Testis (tissue), 3 donors: ENCODE data around the gene NRXN3. TPM values are rescaled to one million over a fixed set of nuclear protein-coding genes. Genes with fewer than 3 reads are reported as not detected.

ENCODE experiments used
- DNase-seq: peaks from one replicate; pipeline ENCODE4 v3.0.0-alpha.2; 2019
- H3K27ac ChIP-seq, 2 donors: fragments of 200-600 bp; sonication (generic); one replicate each; pipeline ENCODE4 v1.5.1; 2019
- H3K27me3 ChIP-seq: fragments of 200-600 bp; sonication (generic); one replicate; pipeline ENCODE4 v1.5.1; 2019
- H3K36me3 ChIP-seq: fragments of 200-600 bp; sonication (generic); one replicate; pipeline ENCODE4 v1.5.1; 2017; ENCODE audit warnings: low read depth; ENCODE audit errors: missing control alignments
- H3K4me1 ChIP-seq: fragments of 200-600 bp; sonication (generic); one replicate; pipeline ENCODE4 v1.5.1; 2019
- H3K4me3 ChIP-seq, 2 donors: fragments of 200-600 bp; sonication (generic); one replicate each; pipeline ENCODE4 v1.5.1; 2017 to 2019
- H3K9me3 ChIP-seq: fragments of 200-600 bp; sonication (generic); one replicate; pipeline ENCODE4 v1.5.1; 2017
- CTCF ChIP-seq, 3 experiments: fragments of 450-650 bp in 2 of 3; fragments of 200-600 bp in 1 of 3; sonication (generic) in 1 of 3; IDR thresholded peaks; one replicate each; pipeline ENCODE4 v1.5.1; 2016 to 2019; ENCODE audit warnings: antibody characterized with exemption in 3 of 3, mild to moderate bottlenecking in 2 of 3, moderate library complexity in 1 of 3
- POLR2A ChIP-seq: fragments of 450-650 bp; IDR thresholded peaks from one replicate; pipeline ENCODE4 v1.6.1; 2017; ENCODE audit warnings: antibody characterized with exemption, mild to moderate bottlenecking, moderate library complexity
- whole genome bisulfite sequencing, 2 donors: methylation state at CpG; one replicate each; pipeline ENCODE4 v1.1.5; 2018; 5-methylcytosine and 5-hydroxymethylcytosine counted together
- intact Hi-C: fragments of 100-400 bp; cut with DNase I; formaldehyde crosslinking; loops from one replicate; pipeline ENCODE4 v1.15.1; 2023; ENCODE audit warnings: low total_unique reads
- polyA plus RNA-seq: library from polyadenylated mRNA; stranded (reverse); fragments of 350-450 nt; fragmentation: Illumina TruSeq; extraction: RNeasy Lipid Tissue Mini Kit (QIAGEN cat#74804); gene quantifications from one replicate; pipeline ENCODE4 v1.2.3, GENCODE V29; 2014; ENCODE audit warnings: low read depth, low replicate concordance; ENCODE audit not compliant: insufficient read depth
- total RNA-seq, 2 donors: library from RNA; depleted of rRNA; stranded (reverse); fragments of >200 nt; gene quantifications; one replicate each; pipeline ENCODE4 v1.2.3, GENCODE V29; 2016

Gene NRXN3
- total and polyA plus RNA-seq, 3 donors from 2014 or later: 3.5 to 8.0 (median 3.9) TPM

- Histone ChIP-seq H3K27me3 (no peaks in the 10 kb centered on the region), H3K4me1 (no peaks in the 10 kb centered on the region), H3K27ac (no peak overlapping the region), H3K9me3 (no peaks in the 10 kb centered on the region), H3K36me3 (no peaks in the 10 kb centered on the region), H3K4me3 (no peak overlapping the region)
- intact Hi-C loops: no loop called here
- no peak for DNase-seq
- TF ChIP-seq POLR2A: no peak
- TF ChIP-seq CTCF (IDR thresholded peaks at IDR 0.05): no peak
- WGBS, 2 donors: 58 to 60% methylated on average over 2 of the region's 2 CpGs
Observed at GRCh38 chr14:78697341-78697740, 527.2 kb downstream of the NRXN3 start.

GRCh38 chr14:78698991-78699390 is 528.8 kb downstream of the NRXN3 start:
- Histone ChIP-seq H3K4me3 (no peak overlapping the region), H3K27ac (no peak overlapping the region), H3K4me1 (no peaks in the 10 kb centered on the region), H3K9me3 (no peaks in the 10 kb centered on the region), H3K27me3 (no peaks in the 10 kb centered on the region), H3K36me3 (no peaks in the 10 kb centered on the region)
- 77 to 79% methylated on average over 3 of the region's 3 CpGs for WGBS, 2 donors
- intact Hi-C loops: no loop called here
- no peak for DNase-seq
- no peak for TF ChIP-seq CTCF (IDR thresholded peaks at IDR 0.05)
- no peak for TF ChIP-seq POLR2A

- no peak for DNase-seq
- Histone ChIP-seq H3K4me3 (no peak overlapping the region), H3K9me3 (no peaks in the 10 kb centered on the region), H3K4me1 (no peaks in the 10 kb centered on the region), H3K27me3 (no peaks in the 10 kb centered on the region), H3K27ac (no peak overlapping the region), H3K36me3 (no peaks in the 10 kb centered on the region)
- intact Hi-C loops: no loop called here
- 85 to 89% methylated on average over 2 of the region's 2 CpGs for WGBS, 2 donors
- TF ChIP-seq POLR2A (no peak), CTCF (IDR thresholded peaks at IDR 0.05) (no peak)
Observed at GRCh38 chr14:78700236-78700635, 530.1 kb downstream of the NRXN3 start.

GRCh38 chr14:78701246-78701645 is 531.1 kb downstream of the NRXN3 start:
- TF ChIP-seq POLR2A (no peak), CTCF (IDR thresholded peaks at IDR 0.05) (no peak)
- H3K4me3 ChIP-seq: no peak overlapping the region
- no peaks in the 10 kb centered on the region for H3K4me1 ChIP-seq
- H3K9me3 ChIP-seq: no peaks in the 10 kb centered on the region
- H3K27me3 ChIP-seq: no peaks in the 10 kb centered on the region
- no peak overlapping the region for H3K27ac ChIP-seq
- intact Hi-C loops: no loop called here
- no peak for DNase-seq
- no peaks in the 10 kb centered on the region for H3K36me3 ChIP-seq
- WGBS, 2 donors: 74 to 91% methylated on average over 5 of the region's 5 CpGs

- Histone ChIP-seq H3K4me3 (no peak overlapping the region), H3K4me1 (no peaks in the 10 kb centered on the region), H3K27ac (no peak overlapping the region), H3K27me3 (no peaks in the 10 kb centered on the region), H3K9me3 (no peaks in the 10 kb centered on the region), H3K36me3 (no peaks in the 10 kb centered on the region)
- WGBS, 2 donors: 66 to 75% methylated on average over 4 of the region's 4 CpGs
- DNase-seq: no peak
- intact Hi-C loops: no loop called here
- TF ChIP-seq CTCF (IDR thresholded peaks at IDR 0.05): no peak
- no peak for TF ChIP-seq POLR2A
Observed at GRCh38 chr14:78704965-78705364, 534.8 kb downstream of the NRXN3 start.
